COLO668 (cell line): ENCODE data around the gene CORO7.

Experiments used
- DNase-seq: peaks from one replicate; lab custom pipeline; 2025; ENCODE audit not compliant: unreplicated experiment; lab: John Stamatoyannopoulos, UW

Gene CORO7

GRCh38 chr16:4426722-4427372 lies 10.5 kb upstream of the CORO7 start:
- DNase-seq = no peak

GRCh38 chr16:4426021-4426684 lies 9.8 kb upstream of the CORO7 start:
- DNase-seq = peak; percentile 46

GRCh38 chr16:4425378-4426020 lies 9.1 kb upstream of the CORO7 start, which contains the start of gene DNAJA3:
Gene DNAJA3, plus strand, starts transcription at chr16:4425868. Its CDS starts 14 bp downstream, at chr16:4425882.
- peak; percentile 97 for DNase-seq

GRCh38 chr16:4420505-4421105 lies 4.2 kb upstream of the CORO7 start:
- DNase-seq = no peak

GRCh38 chr16:4419402-4419959 lies 3.1 kb upstream of the CORO7 start:
- no peak for DNase-seq

- peak; percentile 65 for DNase-seq
Measured at GRCh38 chr16:4415538-4416199, 727 bp downstream of the CORO7 start.

- DNase-seq = peak; percentile 66
Measured at GRCh38 chr16:4414187-4414917, 2.0 kb downstream of the CORO7 start.

GRCh38 chr16:4412854-4413253 lies 3.5 kb downstream of the CORO7 start:
- no peak for DNase-seq

GRCh38 chr16:4412159-4412558 lies 4.2 kb downstream of the CORO7 start:
- no peak for DNase-seq

GRCh38 chr16:4411684-4412083 lies 4.7 kb downstream of the CORO7 start:
- DNase-seq = no peak

- DNase-seq = peak; percentile 79
Measured at GRCh38 chr16:4410335-4411075, 5.9 kb downstream of the CORO7 start.

GRCh38 chr16:4409081-4409932 lies 7.1 kb downstream of the CORO7 start:
- no peak for DNase-seq

GRCh38 chr16:4408323-4408690 lies 8.1 kb downstream of the CORO7 start:
- DNase-seq = no peak

GRCh38 chr16:4407543-4408322 lies 8.7 kb downstream of the CORO7 start:
- no peak for DNase-seq

GRCh38 chr16:4404967-4405696 lies 11.3 kb downstream of the CORO7 start:
- no peak for DNase-seq

GRCh38 chr16:4404247-4404966 lies 12.0 kb downstream of the CORO7 start:
- peak; percentile 52 for DNase-seq
